HAP-1 (cell line): Measurements from ENCODE around the gene C1QL2.
A peak's percentile ranks its signal among the peaks of the same experiment; 100 is the strongest.

Experiments
- DNase-seq, 2 experiments: peaks; one replicate each; pipeline ENCODE4 v3.0.0-alpha.2; 2016 to 2020; ENCODE audit warnings: low spot score in 2 of 2
- H3K27me3 ChIP-seq: fragments of 250-450 bp; sonication (Bioruptor Pico); 2 replicates; pipeline ENCODE4 v1.5.1; 2020; ENCODE audit warnings: low read depth, mild to moderate bottlenecking, moderate library complexity
- H3K36me3 ChIP-seq: fragments of 250-450 bp; sonication (Bioruptor Pico); replicated peaks from 2 replicates; pipeline ENCODE4 v1.5.1; 2020; ENCODE audit warnings: mild to moderate bottlenecking
- H3K4me1 ChIP-seq: fragments of 250-450 bp; sonication (Bioruptor Pico); 2 replicates; pipeline ENCODE4 v1.5.1; 2020; ENCODE audit warnings: mild to moderate bottlenecking
- H3K4me3 ChIP-seq: fragments of 250-450 bp; sonication (Bioruptor Pico); 2 replicates; pipeline ENCODE4 v1.5.1; 2020; ENCODE audit warnings: mild to moderate bottlenecking, moderate library complexity
- H3K9me3 ChIP-seq: fragments of 250-450 bp; sonication (Bioruptor Pico); 2 replicates; pipeline ENCODE4 v1.5.1; 2020; ENCODE audit warnings: mild to moderate bottlenecking, moderate library complexity
- in situ Hi-C: fragments of 300-500 bp; cut with MboI; formaldehyde crosslinking; loops from 3 replicates; pipeline ENCODE4 v1.14.3; 2020; ENCODE audit warnings: low sequenced_read_pairs, inconsistent platforms, mixed read lengths

The C1QL2 gene

GRCh38 chr2:119158563-119159347 lies at the start of gene C1QL2:
C1QL2 (minus strand) TSS chr2:119158751; CDS start chr2:119158269, 482 bp downstream.
- no peak within 1 kb of the TSS for H3K4me3 ChIP-seq
- in situ Hi-C loops: no loop called here

DNA sequence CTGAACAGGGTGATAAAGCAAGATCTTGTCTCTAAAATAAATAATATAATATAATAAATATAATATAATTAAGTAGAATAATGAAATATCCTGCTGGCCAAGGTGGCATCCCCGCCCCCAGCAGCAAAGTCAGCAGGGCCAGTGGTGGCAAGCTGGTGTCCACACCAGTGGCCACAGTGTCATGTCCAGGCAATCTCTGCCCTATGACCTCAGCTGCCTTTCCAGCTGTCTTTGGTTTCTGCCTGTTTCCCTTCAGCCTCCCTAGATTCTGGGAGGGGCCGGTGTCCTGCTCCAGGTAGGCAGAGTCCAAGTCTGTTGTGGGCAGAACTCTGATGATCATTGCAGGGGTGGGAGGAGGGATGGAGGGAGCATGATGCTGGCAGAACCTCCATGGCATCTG lies 48.9 kb upstream of the C1QL2 start:
- peaks cover 8% of the 10 kb centered on the region for H3K27me3 ChIP-seq
- no peaks in the 10 kb centered on the region for H3K36me3 ChIP-seq
- H3K9me3 ChIP-seq: no peaks in the 10 kb centered on the region
- in situ Hi-C loops: no loop called here
- H3K4me3 ChIP-seq: no peak overlapping the region
- H3K4me1 ChIP-seq: no peaks in the 10 kb centered on the region
- DNase-seq: no peak

More at GRCh38 chr2:119158563-119159347, at the start of gene C1QL2:
- H3K4me1 ChIP-seq: no peaks in the 10 kb centered on the region
- H3K27me3 ChIP-seq: peaks cover 56% of the 10 kb centered on the region
- DNase-seq: no peak
- H3K9me3 ChIP-seq: no peaks in the 10 kb centered on the region
- H3K36me3 ChIP-seq: no peaks in the 10 kb centered on the region

DNA sequence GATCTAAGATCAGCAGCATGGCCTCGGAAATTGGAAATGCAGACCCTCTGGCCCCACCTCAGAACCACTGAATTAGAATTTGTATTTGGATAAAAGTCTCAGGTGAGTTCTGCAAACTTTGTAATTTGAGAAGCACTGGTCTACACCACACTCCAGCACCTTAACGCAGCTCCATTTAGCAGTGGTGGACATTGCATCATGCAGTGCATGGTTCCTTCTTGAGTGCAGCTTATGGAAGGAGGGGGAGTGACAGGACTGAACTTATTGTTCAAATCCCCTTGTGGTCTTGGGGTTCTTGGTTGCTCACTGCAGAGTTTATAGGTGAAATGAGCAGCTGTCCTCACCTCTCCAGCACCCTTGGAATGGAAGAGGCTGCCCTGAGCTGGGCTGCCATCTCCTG lies 47.6 kb upstream of the C1QL2 start:
- no peaks in the 10 kb centered on the region for H3K4me1 ChIP-seq
- DNase-seq: no peak
- H3K36me3 ChIP-seq: no peaks in the 10 kb centered on the region
- H3K4me3 ChIP-seq: no peak overlapping the region
- peaks cover 5% of the 10 kb centered on the region; the same call in 1 of the 2 replicates for H3K27me3 ChIP-seq
- in situ Hi-C loops: no loop called here
- H3K9me3 ChIP-seq: no peaks in the 10 kb centered on the region

DNA sequence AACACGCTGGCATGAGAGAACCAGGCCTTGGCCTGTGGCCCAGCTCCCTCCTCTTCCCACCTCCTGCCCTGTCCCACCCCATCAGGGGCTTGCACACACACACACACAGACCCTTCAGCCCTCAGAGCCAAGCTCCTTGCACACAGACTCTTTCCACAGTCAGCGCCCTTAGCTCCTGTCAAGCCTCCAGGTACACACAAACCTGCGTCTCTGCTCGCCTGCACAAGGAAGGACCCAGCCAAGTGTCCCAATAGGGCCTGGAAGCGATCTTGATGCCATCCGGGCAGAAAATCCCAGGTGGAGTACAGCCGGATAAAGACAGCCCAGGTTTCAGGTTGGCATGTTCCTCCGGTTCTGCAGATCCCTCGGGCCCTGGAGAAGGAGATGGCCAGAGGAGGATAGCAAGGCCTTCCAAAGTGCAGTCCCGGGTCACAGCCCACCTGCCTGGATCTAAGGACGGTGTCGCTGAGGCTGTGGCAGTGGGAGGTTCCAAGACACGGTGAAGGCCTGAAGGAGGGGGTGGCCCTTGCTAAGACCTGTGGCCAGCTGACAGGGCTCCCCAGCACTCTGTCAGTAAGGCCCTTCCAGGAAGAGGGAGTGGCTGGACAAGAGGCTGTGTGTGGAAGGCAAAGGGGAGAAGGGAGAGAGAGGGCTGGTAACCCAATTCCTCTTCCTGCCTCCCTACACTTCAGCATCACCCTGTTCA lies 46.6 kb upstream of the C1QL2 start:
- Histone ChIP-seq H3K4me3 (no peak overlapping the region), H3K9me3 (no peaks in the 10 kb centered on the region), H3K27me3 (peaks cover 5% of the 10 kb centered on the region; the same call in 1 of the 2 replicates), H3K4me1 (no peaks in the 10 kb centered on the region), H3K36me3 (no peaks in the 10 kb centered on the region)
- in situ Hi-C loops: no loop called here
- DNase-seq: no peak

GRCh38 chr2:119204525-119204924 lies 46.0 kb upstream of the C1QL2 start:
- DNase-seq: no peak
- no peaks in the 10 kb centered on the region for H3K9me3 ChIP-seq
- H3K36me3 ChIP-seq: no peaks in the 10 kb centered on the region
- H3K4me3 ChIP-seq: no peak overlapping the region
- no peaks in the 10 kb centered on the region for H3K4me1 ChIP-seq
- peaks cover 2% of the 10 kb centered on the region; the same call in 1 of the 2 replicates for H3K27me3 ChIP-seq
- in situ Hi-C loops: no loop called here

DNA sequence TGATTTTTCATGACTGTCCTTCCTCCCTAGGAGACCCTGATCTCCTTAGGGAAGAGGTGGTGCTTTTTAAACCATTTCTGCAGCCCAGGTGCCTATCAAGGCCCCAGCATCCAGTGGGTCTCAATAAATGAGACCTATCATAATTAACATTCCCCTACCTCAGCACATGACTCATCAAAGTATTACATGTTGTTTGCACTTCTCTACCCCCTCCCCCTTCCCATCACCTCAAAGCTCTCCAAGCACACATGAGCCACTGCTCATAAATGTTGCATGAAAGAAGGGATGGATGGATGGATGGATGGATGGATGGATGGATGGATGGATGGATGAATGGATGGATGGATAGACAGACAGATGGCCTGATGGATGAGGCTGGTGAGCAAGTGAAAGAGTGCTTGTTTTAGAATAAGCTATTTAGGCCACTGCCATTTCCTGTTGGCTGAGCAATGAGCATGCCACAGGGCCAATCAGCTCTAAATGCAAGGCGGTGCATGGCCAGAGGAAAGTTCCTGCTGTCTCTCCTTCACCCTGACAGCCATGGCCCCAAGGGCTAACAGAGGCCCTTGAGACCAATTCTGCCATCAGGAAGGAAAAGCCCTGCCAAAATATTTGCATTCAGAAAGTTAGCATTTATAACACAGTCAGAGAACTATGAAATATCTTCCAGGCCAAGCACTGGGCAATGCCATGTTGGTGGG lies 44.2 kb upstream of the C1QL2 start:
- no peaks in the 10 kb centered on the region for H3K9me3 ChIP-seq
- in situ Hi-C loops: no loop called here
- DNase-seq: no peak

DNA sequence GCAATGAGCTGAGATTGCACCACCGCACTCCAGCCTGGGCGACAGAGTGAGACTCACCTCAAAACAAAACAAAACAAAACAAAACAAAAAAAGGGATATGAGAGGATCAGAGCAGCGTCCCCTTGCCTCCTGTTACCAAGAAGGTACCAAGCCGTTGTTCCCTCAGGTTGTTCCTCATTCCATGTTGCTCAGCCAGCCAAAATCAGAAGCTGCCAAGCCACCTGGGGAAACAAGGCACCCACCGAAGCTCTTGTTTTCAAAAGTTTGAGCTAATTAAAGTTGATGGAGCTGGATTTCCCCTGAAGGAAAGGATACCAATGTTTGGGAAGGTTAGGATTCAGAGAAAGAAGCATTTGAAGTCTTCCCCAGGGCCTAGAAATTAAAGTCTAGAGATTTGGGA lies 43.3 kb upstream of the C1QL2 start:
- no peak for DNase-seq
- no peaks in the 10 kb centered on the region for H3K9me3 ChIP-seq
- H3K27me3 ChIP-seq: 0 out of 2 replicates have a peak, but pooled peaks cover 5% of the 10 kb centered on the region
- H3K4me3 ChIP-seq: no peak overlapping the region
- no peaks in the 10 kb centered on the region for H3K36me3 ChIP-seq
- no peaks in the 10 kb centered on the region for H3K4me1 ChIP-seq
- in situ Hi-C loops: no loop called here

More for the DNA sequence above, 44.2 kb upstream of the C1QL2 start:
- 0 out of 2 replicates have a peak, but pooled peaks cover 3% of the 10 kb centered on the region for H3K27me3 ChIP-seq
- no peaks in the 10 kb centered on the region for H3K4me1 ChIP-seq
- H3K4me3 ChIP-seq: no peak overlapping the region
- no peaks in the 10 kb centered on the region for H3K36me3 ChIP-seq

GRCh38 chr2:119198240-119198840 lies 39.8 kb upstream of the C1QL2 start:
- Histone ChIP-seq H3K4me1 (no peaks in the 10 kb centered on the region), H3K9me3 (no peaks in the 10 kb centered on the region), H3K27me3 (peaks cover 8% of the 10 kb centered on the region; the same call in 1 of the 2 replicates), H3K4me3 (no peak overlapping the region), H3K36me3 (no peaks in the 10 kb centered on the region)
- in situ Hi-C loops: no loop called here
- no peak for DNase-seq

DNA sequence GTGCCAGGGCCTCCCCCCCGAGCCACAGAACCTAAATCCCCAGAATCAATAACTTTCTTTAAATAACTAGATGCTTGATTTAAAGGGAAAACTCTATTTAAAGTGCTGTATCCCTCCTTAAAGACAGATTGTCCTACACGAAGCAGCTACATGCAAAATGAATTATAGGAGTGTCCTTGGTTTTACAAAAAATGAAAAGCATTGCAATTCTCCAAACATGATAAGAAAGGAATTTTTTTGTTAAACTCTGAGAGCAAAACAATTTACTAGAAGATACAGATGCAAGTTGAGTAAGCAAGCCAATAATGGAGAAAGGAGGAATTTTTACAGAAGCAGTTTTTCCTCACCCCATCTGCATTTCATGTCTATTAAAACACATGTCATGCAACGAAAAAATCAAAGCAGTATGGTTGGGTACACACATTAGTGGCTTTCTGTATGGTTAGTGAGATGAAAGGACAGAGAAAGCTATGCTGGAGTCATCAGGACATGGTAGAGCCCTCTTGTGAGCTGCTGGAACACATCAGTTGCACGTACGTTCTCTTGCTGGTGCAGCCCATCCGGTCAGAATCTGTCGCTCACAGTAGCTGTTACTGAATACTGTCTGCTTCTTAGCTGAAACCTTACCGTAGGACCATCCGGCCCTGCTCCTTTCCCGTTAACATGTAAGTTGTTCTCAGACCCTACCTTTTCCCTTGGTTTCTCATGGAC lies 39.1 kb upstream of the C1QL2 start:
- in situ Hi-C loops: no loop called here
- no peak overlapping the region for H3K4me3 ChIP-seq
- DNase-seq: no peak

GRCh38 chr2:119197126-119197405 lies 38.5 kb upstream of the C1QL2 start:
- Histone ChIP-seq H3K27me3 (peaks cover 8% of the 10 kb centered on the region; the same call in 1 of the 2 replicates), H3K4me1 (no peaks in the 10 kb centered on the region), H3K4me3 (no peak overlapping the region), H3K9me3 (no peaks in the 10 kb centered on the region), H3K36me3 (no peaks in the 10 kb centered on the region)
- in situ Hi-C loops: no loop called here
- DNase-seq: no peak

More for the DNA sequence above, 39.1 kb upstream of the C1QL2 start:
- H3K27me3 ChIP-seq: peaks cover 8% of the 10 kb centered on the region; the same call in 1 of the 2 replicates
- H3K36me3 ChIP-seq: no peaks in the 10 kb centered on the region
- H3K4me1 ChIP-seq: no peaks in the 10 kb centered on the region
- no peaks in the 10 kb centered on the region for H3K9me3 ChIP-seq

- in situ Hi-C loops: no loop called here
- H3K36me3 ChIP-seq: no peaks in the 10 kb centered on the region
- H3K9me3 ChIP-seq: no peaks in the 10 kb centered on the region
- H3K4me3 ChIP-seq: no peak overlapping the region
- DNase-seq: peak; percentile 6 to 12
- peaks cover 8% of the 10 kb centered on the region; the same call in 1 of the 2 replicates for H3K27me3 ChIP-seq
- H3K4me1 ChIP-seq: no peaks in the 10 kb centered on the region
These were observed 38.0 kb upstream of the C1QL2 start for GRCh38 chr2:119196301-119197125.

DNA sequence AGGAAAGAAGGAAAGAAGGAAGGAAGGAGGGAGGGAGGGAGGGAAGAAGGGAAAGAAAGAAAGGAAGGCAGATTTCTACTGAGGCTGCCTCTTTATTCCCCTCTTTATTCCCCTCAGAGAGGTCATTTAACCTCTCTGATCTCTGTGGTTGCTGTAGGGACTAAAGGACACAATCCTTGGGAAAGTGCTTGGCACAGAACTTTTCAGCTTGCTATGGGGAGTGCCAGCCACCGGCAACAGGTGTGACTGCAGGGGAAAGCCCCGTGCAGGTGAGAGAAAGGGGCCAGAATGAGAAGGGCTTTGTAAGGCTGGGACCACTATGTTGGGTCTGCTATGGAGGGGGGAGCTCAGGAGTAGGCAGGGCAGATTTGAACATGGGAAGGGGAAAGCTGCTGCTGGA lies 37.3 kb upstream of the C1QL2 start:
- no peaks in the 10 kb centered on the region for H3K4me1 ChIP-seq
- no peaks in the 10 kb centered on the region for H3K36me3 ChIP-seq
- H3K9me3 ChIP-seq: no peaks in the 10 kb centered on the region
- in situ Hi-C loops: no loop called here
- peaks cover 8% of the 10 kb centered on the region; the same call in 1 of the 2 replicates for H3K27me3 ChIP-seq
- DNase-seq: no peak
- no peak overlapping the region for H3K4me3 ChIP-seq
